ENCODE results near the gene AKR1C4. TPM values are rescaled to one million over a fixed set of nuclear protein-coding genes. Genes with fewer than 3 reads are reported as not detected.
"Not testable (repeated sequence)": the region's sequence is repeated elsewhere in the genome, so short reads cannot be mapped to it uniquely, and the experiment has no call there.

Gene AKR1C4
- total and polyA plus RNA-seq, 10 donors = not detected

- intact Hi-C loops (cut with DNase I; ENCODE audit: low total_unique reads) = no loop called here
- Histone ChIP-seq H3K9me3 (peaks cover 0 to 12% (median 6%) of the 10 kb centered on the region in 8 donors), H3K27ac (peak overlapping the region in 4 of 8 donors; percentile 51 to 65 (median 53)), H3K4me1 (peaks cover 0 to 8% (median 0%) of the 10 kb centered on the region in 6 donors), H3K27me3 (replicated peaks in 1 of 7) (no peaks in the 10 kb centered on the region), H3K4me3 (no peak overlapping the region), H3K36me3 (no peaks in the 10 kb centered on the region)
- WGBS, 5 donors = 46 to 63% (median 53%) methylated on average over 6 of the region's 6 CpGs
- TF ChIP-seq POLR2A (IDR thresholded peaks at IDR 0.05) = no peak
- TF ChIP-seq POLR2AphosphoS5 (IDR thresholded peaks at IDR 0.05) = peak in 1 of 3 donors; percentile 66
- no peak for TF ChIP-seq CTCF (IDR thresholded peaks at IDR 0.05 in 8 of 11, conservative IDR thresholded peaks at IDR 0.05 in 3 of 11)
- no peak for DNase-seq
Measured at GRCh38 chr10:5234106-5234860, 37.6 kb downstream of the AKR1C4 start.

- intact Hi-C loops (cut with DNase I; ENCODE audit: low total_unique reads); DNase-seq; H3K4me3 ChIP-seq; H3K27ac ChIP-seq; H3K27me3 ChIP-seq (replicated peaks in 1 of 7); H3K4me1 ChIP-seq; H3K36me3 ChIP-seq: not testable (repeated sequence)
- H3K9me3 ChIP-seq = peaks cover 0 to 18% (median 6%) of the 10 kb centered on the region in 8 donors
- WGBS, 5 donors = 38 to 82% (median 73%) methylated on average over 2 of the region's 2 CpGs
Measured at GRCh38 chr10:5237541-5237940, 40.9 kb downstream of the AKR1C4 start.

DNA sequence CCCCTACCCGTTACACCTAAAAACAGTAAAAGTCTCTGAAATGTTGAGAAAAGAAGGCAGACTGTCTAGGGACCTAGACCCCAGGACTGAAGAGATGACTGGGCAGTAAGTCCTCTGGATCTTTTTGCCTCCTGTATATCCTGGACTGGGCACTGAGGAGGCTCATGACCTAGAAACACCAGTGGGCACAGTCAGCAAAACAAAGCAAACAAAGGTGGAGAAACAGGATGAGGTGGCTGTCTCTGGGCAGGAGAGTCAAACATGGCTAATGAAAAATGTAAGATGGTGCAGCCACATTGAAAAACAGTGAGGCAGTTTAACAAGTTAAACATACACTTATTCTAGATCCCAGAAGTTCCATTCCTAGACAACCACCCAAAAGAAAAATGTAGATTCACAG lies 45.9 kb downstream of the AKR1C4 start:
- Histone ChIP-seq H3K4me1 (no peaks in the 10 kb centered on the region), H3K9me3 (peaks cover 0 to 11% (median under 1%) of the 10 kb centered on the region in 8 donors), H3K4me3 (no peak overlapping the region), H3K36me3 (no peaks in the 10 kb centered on the region), H3K27ac (no peak overlapping the region), H3K27me3 (replicated peaks in 1 of 7) (no peaks in the 10 kb centered on the region)
- intact Hi-C loops (cut with DNase I; ENCODE audit: low total_unique reads) = no loop called here
- TF ChIP-seq CTCF (IDR thresholded peaks at IDR 0.05 in 8 of 11, conservative IDR thresholded peaks at IDR 0.05 in 3 of 11) = no peak
- no peak for TF ChIP-seq POLR2A (IDR thresholded peaks at IDR 0.05)
- TF ChIP-seq POLR2AphosphoS5 (IDR thresholded peaks at IDR 0.05) = no peak
- no peak for DNase-seq
- WGBS, 5 donors = 68 to 100% (median 95%) methylated on average over 1 of the region's 1 CpG

- TF ChIP-seq POLR2A (IDR thresholded peaks at IDR 0.05) (no peak), POLR2AphosphoS5 (IDR thresholded peaks at IDR 0.05) (no peak), CTCF (IDR thresholded peaks at IDR 0.05 in 8 of 11, conservative IDR thresholded peaks at IDR 0.05 in 3 of 11) (no peak)
- no peak for DNase-seq
- Histone ChIP-seq H3K9me3 (peaks cover 0 to 9% (median 0%) of the 10 kb centered on the region in 8 donors), H3K4me1 (no peaks in the 10 kb centered on the region), H3K27ac (no peak overlapping the region), H3K36me3 (no peaks in the 10 kb centered on the region), H3K4me3 (no peak overlapping the region), H3K27me3 (replicated peaks in 1 of 7) (no peaks in the 10 kb centered on the region)
- intact Hi-C loops (cut with DNase I; ENCODE audit: low total_unique reads) = no loop called here
- 82 to 94% (median 92%) methylated on average over 1 of the region's 1 CpG for WGBS, 5 donors
Measured at GRCh38 chr10:5243521-5243987, 46.9 kb downstream of the AKR1C4 start.
